ENCODE data around the gene DLG2. TPM values are rescaled to one million over a fixed set of nuclear protein-coding genes. Genes with fewer than 3 reads are reported as not detected.
"Not testable (repeated sequence)": the region's sequence is repeated elsewhere in the genome, so short reads cannot be mapped to it uniquely, and the experiment has no call there.

The DLG2 gene
- total RNA-seq, 1 donor from 2014 or later: 1.8 TPM

DNA sequence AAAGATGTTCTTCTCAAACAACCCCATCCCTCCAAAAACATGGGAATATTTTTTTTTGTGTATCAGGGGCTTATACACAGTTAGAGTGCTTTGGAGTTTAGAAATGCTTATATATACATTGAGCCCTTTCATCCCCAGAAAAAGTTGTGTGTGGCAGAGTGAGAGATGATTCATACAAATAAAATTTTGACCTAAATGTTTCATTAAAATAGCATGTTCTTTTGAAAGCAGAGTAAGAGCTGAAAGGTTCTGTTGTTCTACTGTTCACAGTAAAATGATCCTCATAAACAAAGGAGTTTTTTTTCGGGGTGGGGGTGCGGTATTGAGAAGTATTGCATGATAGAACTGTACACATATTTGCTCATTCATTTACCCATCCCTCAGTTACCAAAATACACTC lies 512.4 kb downstream of the DLG2 start:
- no peaks in the 10 kb centered on the region for H3K9me3 Mint-ChIP-seq (ENCODE audit: unreplicated experiment)
- FAIRE-seq (no peak), DNase-seq (ENCODE audit: low read depth) (peak; percentile 2)
- H3K27me3 Mint-ChIP-seq (ENCODE audit: low read depth, unreplicated experiment): no peaks in the 10 kb centered on the region
- Histone ChIP-seq H3K36me3 (ENCODE audit: insufficient read depth, low read length) (no peaks in the 10 kb centered on the region), H3K27me3 (ENCODE audit: insufficient read depth, low read length) (no peaks in the 10 kb centered on the region), H4K20me1 (ENCODE audit: insufficient read depth, low read length) (no peaks in the 10 kb centered on the region), H3K9ac (ENCODE audit: low read length) (no peak overlapping the region), H3K27ac (ENCODE audit: low read depth, low read length) (no peak overlapping the region), H3K79me2 (ENCODE audit: insufficient read depth, low read length) (no peaks in the 10 kb centered on the region), H3K9me3 (ENCODE audit: insufficient read depth, low read depth, low read length) (no peaks in the 10 kb centered on the region), H3K4me1 (ENCODE audit: insufficient read depth, low read length) (peaks cover 9% of the 10 kb centered on the region), H3K4me2 (ENCODE audit: low read length) (no peak overlapping the region), H3K4me3 (ENCODE audit: insufficient read depth, low read depth, low read length) (no peak overlapping the region), H2AFZ (ENCODE audit: low read depth, low read length) (no peak overlapping the region)
- H3K4me3 Mint-ChIP-seq (ENCODE audit: unreplicated experiment): no peak overlapping the region
- no peak overlapping the region for H3K27ac Mint-ChIP-seq (ENCODE audit: unreplicated experiment)
- H3K36me3 Mint-ChIP-seq (ENCODE audit: low read depth, unreplicated experiment): no peaks in the 10 kb centered on the region
- H3K4me1 Mint-ChIP-seq (ENCODE audit: low read depth, unreplicated experiment): peaks cover 20% of the 10 kb centered on the region
- TF ChIP-seq EZH2 (IDR thresholded peaks at IDR 0.05; ENCODE audit: insufficient read depth, low read length): no peak
- TF ChIP-seq, protein P1, sequence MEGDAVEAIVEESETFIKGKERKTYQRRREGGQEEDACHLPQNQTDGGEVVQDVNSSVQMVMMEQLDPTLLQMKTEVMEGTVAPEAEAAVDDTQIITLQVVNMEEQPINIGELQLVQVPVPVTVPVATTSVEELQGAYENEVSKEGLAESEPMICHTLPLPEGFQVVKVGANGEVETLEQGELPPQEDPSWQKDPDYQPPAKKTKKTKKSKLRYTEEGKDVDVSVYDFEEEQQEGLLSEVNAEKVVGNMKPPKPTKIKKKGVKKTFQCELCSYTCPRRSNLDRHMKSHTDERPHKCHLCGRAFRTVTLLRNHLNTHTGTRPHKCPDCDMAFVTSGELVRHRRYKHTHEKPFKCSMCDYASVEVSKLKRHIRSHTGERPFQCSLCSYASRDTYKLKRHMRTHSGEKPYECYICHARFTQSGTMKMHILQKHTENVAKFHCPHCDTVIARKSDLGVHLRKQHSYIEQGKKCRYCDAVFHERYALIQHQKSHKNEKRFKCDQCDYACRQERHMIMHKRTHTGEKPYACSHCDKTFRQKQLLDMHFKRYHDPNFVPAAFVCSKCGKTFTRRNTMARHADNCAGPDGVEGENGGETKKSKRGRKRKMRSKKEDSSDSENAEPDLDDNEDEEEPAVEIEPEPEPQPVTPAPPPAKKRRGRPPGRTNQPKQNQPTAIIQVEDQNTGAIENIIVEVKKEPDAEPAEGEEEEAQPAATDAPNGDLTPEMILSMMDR (IDR thresholded peaks at IDR 0.05; ENCODE audit: insufficient read depth, low read depth, low read length): no peak

DNA sequence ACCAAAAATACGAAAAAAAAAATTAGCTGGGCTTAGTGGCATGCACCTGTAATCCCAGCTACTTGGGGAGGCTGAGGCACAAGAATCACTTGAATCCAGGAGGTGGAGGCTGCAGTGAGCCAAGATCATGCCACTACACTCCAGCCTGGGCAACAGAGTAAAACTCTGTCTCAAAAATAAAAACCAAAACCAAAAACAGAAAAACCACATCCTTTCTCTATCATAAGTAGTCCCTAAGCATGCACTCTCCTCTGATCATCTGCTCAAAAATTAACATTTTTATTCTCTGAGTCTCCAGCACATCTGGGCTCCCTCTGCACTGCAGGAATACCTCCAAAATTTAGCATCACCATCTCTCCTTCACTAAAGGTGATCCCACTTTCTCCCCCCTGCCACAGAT lies 516.9 kb downstream of the DLG2 start:
- H3K79me2 ChIP-seq (ENCODE audit: insufficient read depth, low read length); H3K27me3 Mint-ChIP-seq (ENCODE audit: low read depth, unreplicated experiment); H3K27ac Mint-ChIP-seq (ENCODE audit: unreplicated experiment); H3K36me3 ChIP-seq (ENCODE audit: insufficient read depth, low read length); H2AFZ ChIP-seq (ENCODE audit: low read depth, low read length); H3K27me3 ChIP-seq (ENCODE audit: insufficient read depth, low read length); H3K9me3 ChIP-seq (ENCODE audit: insufficient read depth, low read depth, low read length); H3K4me3 ChIP-seq (ENCODE audit: insufficient read depth, low read depth, low read length); H3K4me2 ChIP-seq (ENCODE audit: low read length); H3K9ac ChIP-seq (ENCODE audit: low read length); H3K36me3 Mint-ChIP-seq (ENCODE audit: low read depth, unreplicated experiment); H3K27ac ChIP-seq (ENCODE audit: low read depth, low read length); DNase-seq (ENCODE audit: low read depth); FAIRE-seq; H3K4me1 ChIP-seq (ENCODE audit: insufficient read depth, low read length); H3K9me3 Mint-ChIP-seq (ENCODE audit: unreplicated experiment); H3K4me3 Mint-ChIP-seq (ENCODE audit: unreplicated experiment); H4K20me1 ChIP-seq (ENCODE audit: insufficient read depth, low read length); H3K4me1 Mint-ChIP-seq (ENCODE audit: low read depth, unreplicated experiment): not testable (repeated sequence)

- Histone ChIP-seq H2AFZ (ENCODE audit: low read depth, low read length) (no peak overlapping the region), H3K4me2 (ENCODE audit: low read length) (no peak overlapping the region), H3K36me3 (ENCODE audit: insufficient read depth, low read length) (no peaks in the 10 kb centered on the region), H3K9me3 (ENCODE audit: insufficient read depth, low read depth, low read length) (no peaks in the 10 kb centered on the region), H3K4me1 (ENCODE audit: insufficient read depth, low read length) (no peaks in the 10 kb centered on the region), H3K4me3 (ENCODE audit: insufficient read depth, low read depth, low read length) (no peak overlapping the region), H3K79me2 (ENCODE audit: insufficient read depth, low read length) (no peaks in the 10 kb centered on the region), H3K27me3 (ENCODE audit: insufficient read depth, low read length) (no peaks in the 10 kb centered on the region), H3K9ac (ENCODE audit: low read length) (no peak overlapping the region), H3K27ac (ENCODE audit: low read depth, low read length) (no peak overlapping the region), H4K20me1 (ENCODE audit: insufficient read depth, low read length) (no peaks in the 10 kb centered on the region)
- no peak overlapping the region for H3K27ac Mint-ChIP-seq (ENCODE audit: unreplicated experiment)
- H3K27me3 Mint-ChIP-seq (ENCODE audit: low read depth, unreplicated experiment): no peaks in the 10 kb centered on the region
- FAIRE-seq (no peak), DNase-seq (ENCODE audit: low read depth) (no peak)
- H3K4me1 Mint-ChIP-seq (ENCODE audit: low read depth, unreplicated experiment): no peaks in the 10 kb centered on the region
- H3K36me3 Mint-ChIP-seq (ENCODE audit: low read depth, unreplicated experiment): no peaks in the 10 kb centered on the region
- no peaks in the 10 kb centered on the region for H3K9me3 Mint-ChIP-seq (ENCODE audit: unreplicated experiment)
- no peak for TF ChIP-seq EZH2 (IDR thresholded peaks at IDR 0.05; ENCODE audit: insufficient read depth, low read length)
- TF ChIP-seq, protein P1 (IDR thresholded peaks at IDR 0.05; ENCODE audit: insufficient read depth, low read depth, low read length): no peak
- no peak overlapping the region for H3K4me3 Mint-ChIP-seq (ENCODE audit: unreplicated experiment)
Observed at GRCh38 chr11:85109141-85109540, 518.0 kb downstream of the DLG2 start.
